GM12878 (cell line): Measurements from ENCODE around the gene MRPL22. TPM values are rescaled to one million over a fixed set of nuclear protein-coding genes. Genes with fewer than 3 reads are reported as not detected.
A peak's percentile ranks its signal among the peaks of the same experiment; 100 is the strongest.
"Not testable (repeated sequence)": the region's sequence is repeated elsewhere in the genome, so short reads cannot be mapped to it uniquely, and the experiment has no call there.

Experiments used
- ATAC-seq: fragments of 200-7000 bp; cut with Tn5 transposase; 3 replicates; pipeline ENCODE4 v1.9.1; 2020; ENCODE audit warnings: mild to moderate bottlenecking, moderate library complexity
- BruUV-seq: library from RNA; stranded (reverse); fragments of 400-500 nt; replicated peaks from 2 replicates; lab custom pipeline; 2021; lab: Mats Ljungman, UMichigan
- CTCF ChIA-PET: fragments of 300-600 bp; sonication (Branson Sonifier 250); formaldehyde crosslinking; extraction: SDS; loops from one replicate; lab custom pipeline; 2021; ENCODE audit warnings: inconsistent platforms; lab: Yijun Ruan, JAX
- POLR2A ChIA-PET: fragments of 350-600 bp; formaldehyde crosslinking; extraction: SDS; loops from one replicate; lab custom pipeline; 2021; ENCODE audit warnings: inconsistent platforms; lab: Charles Lee
- RAD21 ChIA-PET: fragments of 300-600 bp; sonication (Branson Sonifier 250); formaldehyde crosslinking; loops from one replicate; lab custom pipeline; 2023; ENCODE audit warnings: antibody characterized with exemption; ENCODE audit not compliant: unreplicated experiment; lab: Charles Lee
- SMC1A ChIA-PET: fragments of 300-600 bp; sonication (Branson Sonifier 250); formaldehyde crosslinking; loops from one replicate; lab custom pipeline; 2023; ENCODE audit not compliant: unreplicated experiment, uncharacterized antibody; lab: Charles Lee
- DNase-seq: peaks from one replicate; pipeline ENCODE4 v3.0.0-alpha.2; 2011; ENCODE audit warnings: low read depth, low spot score
- FAIRE-seq: peaks from 3 replicates; lab custom pipeline; 2011; peaks lifted over from hg19 to GRCh38; lab: Jason Lieb, UNC
- H2AFZ ChIP-seq: 2 replicates; pipeline ENCODE4 v1.6.0; 2011; ENCODE audit warnings: low read depth, low read length, control low read depth; ENCODE audit not compliant: control insufficient read depth
- H3K27ac ChIP-seq: 2 replicates; pipeline ENCODE4 v1.5.1; 2011; ENCODE audit warnings: control low read depth; ENCODE audit not compliant: control insufficient read depth, insufficient read depth
- H3K27me3 ChIP-seq, 2 experiments: replicated peaks in 1 of 2; 2 replicates each; pipeline versions ENCODE4 v1.6.0 to v1.6.1; 2011; ENCODE audit warnings: low read length in 1 of 2; ENCODE audit not compliant: control insufficient read depth in 2 of 2, insufficient read depth in 2 of 2
- H3K36me3 ChIP-seq, 2 experiments: 2 replicates each; pipeline ENCODE4 v1.5.1; 2011; ENCODE audit warnings: low read length in 1 of 2; ENCODE audit not compliant: control insufficient read depth in 2 of 2, insufficient read depth in 2 of 2
- H3K4me1 ChIP-seq: 2 replicates; pipeline ENCODE4 v1.6.1; 2011; ENCODE audit warnings: mild to moderate bottlenecking, low read length, moderate library complexity, mixed read lengths; ENCODE audit not compliant: control insufficient read depth, insufficient read depth
- H3K4me2 ChIP-seq: 2 replicates; pipeline ENCODE4 v1.6.0; 2011; ENCODE audit warnings: control low read depth; ENCODE audit not compliant: control insufficient read depth, insufficient read depth
- H3K4me3 ChIP-seq: fragments of 200-600 bp; sonication (generic); 2 replicates; pipeline ENCODE4 v1.5.1; 2016
- H3K79me2 ChIP-seq: 2 replicates; pipeline ENCODE4 v1.6.0; 2011; ENCODE audit warnings: low read length; ENCODE audit not compliant: control insufficient read depth, insufficient read depth
- H3K9ac ChIP-seq: 2 replicates; pipeline ENCODE4 v1.8.0; 2011; ENCODE audit warnings: low read length, control low read depth, mixed read lengths; ENCODE audit not compliant: control insufficient read depth, insufficient read depth
- H3K9me3 ChIP-seq: replicated peaks from 3 replicates; pipeline ENCODE4 v1.5.1; 2011; ENCODE audit warnings: mild to moderate bottlenecking, low read length; ENCODE audit not compliant: control insufficient read depth, insufficient read depth
- H4K20me1 ChIP-seq: 2 replicates; pipeline ENCODE4 v1.6.0; 2011; ENCODE audit not compliant: control insufficient read depth, insufficient read depth
- CTCF ChIP-seq, 3 experiments: IDR thresholded peaks in 2 of 3; conservative IDR thresholded peaks in 1 of 3; 2 replicates each; pipeline ENCODE4 v1.5.1; 2011; ENCODE audit warnings: low read depth in 3 of 3, low read length in 3 of 3, mild to moderate bottlenecking in 3 of 3, control low read depth in 2 of 3, moderate library complexity in 2 of 3, inconsistent platforms in 1 of 3, mixed read lengths in 1 of 3; ENCODE audit not compliant: control insufficient read depth in 2 of 3, insufficient read depth in 1 of 3; ENCODE audit errors: extremely low read depth in 1 of 3
- RAD21 ChIP-seq: IDR thresholded peaks from 2 replicates; pipeline ENCODE4 v1.6.1; 2011; ENCODE audit warnings: mild to moderate bottlenecking, low read depth, low read length, moderate library complexity; ENCODE audit not compliant: insufficient read depth
- SMC3 ChIP-seq: IDR thresholded peaks from 2 replicates; pipeline ENCODE4 v1.6.1; 2011; ENCODE audit warnings: low read length, improper control_type of control experiment, borderline replicate concordance
- TCF12 ChIP-seq: IDR thresholded peaks from 2 replicates; pipeline ENCODE4 v1.6.1; 2011; ENCODE audit warnings: low read depth, mild to moderate bottlenecking, low read length
- WGBS: methylation state at CpG from one replicate; pipeline ENCODE4 v1.1.6; 2016; ENCODE audit warnings: low lambda C conversion rate; ENCODE audit not compliant: insufficient replicate concordance, insufficient coverage; ENCODE audit errors: missing lambda C conversion rate; 5-methylcytosine and 5-hydroxymethylcytosine counted together
- in situ Hi-C: fragments of 300-500 bp; cut with MboI; formaldehyde crosslinking; loops from 9 replicates; pipeline ENCODE4 v1.14.3; 2018; ENCODE audit warnings: mixed read lengths
- intact Hi-C: fragments of 100-400 bp; cut with micrococcal nuclease; formaldehyde crosslinking; loops from one replicate; pipeline ENCODE4 v1.14.2; 2022; ENCODE audit not compliant: unreplicated experiment
- polyA plus RNA-seq, 11 experiments: library from polyadenylated mRNA; depleted of rRNA in 4 of 11; unstranded in 6 of 11; stranded (reverse) in 5 of 11; fragments of >200 nt; fragmentation: Nextera tagmentation in 4 of 11; fragmentation: Illumina TruSeq in 1 of 11; extraction: Ambion mirVana in 4 of 11; extraction: Trizol in 1 of 11; gene quantifications; 1 replicate in 1 of 11; 2 replicates in 10 of 11; pipeline versions ENCODE4 v1.2.1 to v1.2.3, GENCODE V29; 2011 to 2016; ENCODE audit warnings: inconsistent platforms in 2 of 11, missing spikeins in 2 of 11, low read depth in 1 of 11
- total RNA-seq, 4 experiments: library from RNA; depleted of rRNA in 3 of 4; stranded (reverse); fragments of >200 nt in 3 of 4; fragmentation: Illumina TruSeq in 1 of 4; extraction: Trizol in 1 of 4; gene quantifications; 2 replicates each; pipeline versions ENCODE4 v1.2.1 to v1.2.3, GENCODE V29; 2013 to 2021

The MRPL22 gene
- total and polyA plus RNA-seq, 10 of the 15 experiments (the other 5 are each of a cell fraction or from before 2014, with no cell fraction given): 29.7 to 318 (median 93.4) TPM

GRCh38 chr5:155004138-155004744, 63.4 kb downstream of the MRPL22 start:
- no peak overlapping the region for H3K9ac ChIP-seq
- peak; percentile 22; the same call in 1 of the 2 replicates for TF ChIP-seq SMC3
- peak; percentile 40 to 47 (median 44); a peak in 5 of 6 replicates for TF ChIP-seq CTCF (IDR thresholded peaks at IDR 0.05 in 2 of 3, conservative IDR thresholded peaks at IDR 0.05 in 1 of 3; ENCODE audit: control insufficient read depth in 2 of 3, extremely low read depth in 1 of 3, insufficient read depth in 1 of 3, low read depth in 3 of 3, low read length in 3 of 3)
- TF ChIP-seq TCF12: no peak
- TF ChIP-seq RAD21: peak; percentile 56; the same call in 1 of the 2 replicates
- TF ChIP-seq, all 136 proteins: peak for 3
- H4K20me1 ChIP-seq: no peaks in the 10 kb centered on the region
- H3K4me1 ChIP-seq: no peaks in the 10 kb centered on the region
- ChIA-PET POLR2A (no interaction called here), CTCF (interaction anchor here (0.6 to 1.4 kb wide), 7 partner anchors 32 to 357 kb away, joined by 3 to 7 read pairs (median 3); no protein-coding TSS in a partner anchor), SMC1A (interaction anchor here (0.9 to 1.0 kb wide), 2 partner anchors 32 to 57 kb away, joined by 3 to 4 read pairs; no protein-coding TSS in a partner anchor), RAD21 (interaction anchor here (1.0 to 1.7 kb wide), 2 partner anchors 32 to 354 kb away, joined by 3 to 5 read pairs; no protein-coding TSS in a partner anchor)
- BruUV-seq: no TSS peak
- no peak overlapping the region for H3K27ac ChIP-seq
- FAIRE-seq (no peak), ATAC-seq (peak; percentile 78), DNase-seq (no peak)
- 59% methylated on average over 11 of the region's 11 CpGs for WGBS
- H3K4me2 ChIP-seq: no peak overlapping the region
- no peak overlapping the region for H2AFZ ChIP-seq
- in situ Hi-C loops (no loop called here), intact Hi-C loops (loop anchor here (5.0 kb wide), 1 partner anchor 352 kb away; no protein-coding TSS in a partner anchor)
- H3K4me3 ChIP-seq: no peak overlapping the region
- H3K36me3 ChIP-seq: no peaks in the 10 kb centered on the region
- no peaks in the 10 kb centered on the region for H3K79me2 ChIP-seq
- no peaks in the 10 kb centered on the region; the same call in 2 of the 3 replicates for H3K9me3 ChIP-seq
- no peaks in the 10 kb centered on the region for H3K27me3 ChIP-seq

GRCh38 chr5:155006265-155006664, 65.4 kb downstream of the MRPL22 start:
- RAD21 ChIA-PET, H3K4me2 ChIP-seq, intact Hi-C loops, H3K79me2 ChIP-seq, H3K4me3 ChIP-seq, SMC1A ChIA-PET, BruUV-seq, H3K27me3 ChIP-seq, in situ Hi-C loops, DNase-seq, H4K20me1 ChIP-seq, ATAC-seq, POLR2A ChIA-PET, FAIRE-seq, H3K36me3 ChIP-seq, H3K27ac ChIP-seq, H3K4me1 ChIP-seq, H3K9ac ChIP-seq, H2AFZ ChIP-seq, H3K9me3 ChIP-seq: not testable (repeated sequence)
- CTCF ChIA-PET: interaction anchor here (0.7 kb wide), 1 partner anchor 363 kb away, joined by 4 read pairs; no protein-coding TSS in a partner anchor
- WGBS: 38% methylated on average over 1 of the region's 1 CpG
